HG03457 (cell line): Measurements from ENCODE around the gene IDH1.
"Not testable (repeated sequence)": the region's sequence is repeated elsewhere in the genome, so short reads cannot be mapped to it uniquely, and the experiment has no call there.

Experiments
- ATAC-seq: cut with Tn5 transposase; IDR thresholded peaks from one replicate; pipeline ENCODE4 v1.9.1; 2021; ENCODE audit warnings: moderate number of reproducible peaks; ENCODE audit not compliant: unreplicated experiment

Gene IDH1

DNA sequence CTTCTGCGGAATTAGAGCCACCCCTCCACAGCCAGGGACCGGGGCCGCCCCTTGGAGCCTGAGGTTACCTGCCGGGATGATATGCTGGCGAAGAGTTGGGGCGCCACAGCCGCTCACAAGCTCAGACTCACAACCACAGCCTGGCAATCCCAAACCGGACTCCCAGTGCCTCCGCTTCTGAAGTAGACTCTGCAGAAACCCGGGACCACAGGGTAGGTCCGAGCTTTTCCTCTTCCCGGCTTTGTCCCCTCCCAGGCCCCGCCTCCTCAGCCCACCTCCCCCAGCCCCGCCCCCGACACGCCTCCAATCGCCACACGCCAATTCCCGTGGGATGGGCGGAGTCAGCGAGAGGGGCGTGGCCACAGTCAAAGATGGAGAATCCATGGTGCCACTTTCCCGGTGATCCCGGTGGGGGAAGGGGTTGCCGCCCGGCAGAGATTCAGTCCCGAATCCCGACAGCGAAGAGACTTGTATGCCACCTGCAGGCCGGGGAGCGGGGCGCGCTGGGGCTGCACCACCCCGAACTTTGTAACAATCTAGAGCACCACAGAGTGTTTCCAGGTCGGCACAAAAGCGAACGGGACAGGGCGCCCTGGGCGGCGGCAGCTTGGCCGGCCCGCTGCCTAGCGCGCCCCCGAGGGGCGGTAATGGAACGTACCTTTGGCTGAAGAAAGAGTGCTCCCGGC, at the start of gene IDH1:
TSS of gene IDH1 (minus strand) at position 201 of the 686 bp plus-strand sequence. CDS start 3,520 bp downstream, outside the sequence.
- peak; percentile 70 for ATAC-seq

DNA sequence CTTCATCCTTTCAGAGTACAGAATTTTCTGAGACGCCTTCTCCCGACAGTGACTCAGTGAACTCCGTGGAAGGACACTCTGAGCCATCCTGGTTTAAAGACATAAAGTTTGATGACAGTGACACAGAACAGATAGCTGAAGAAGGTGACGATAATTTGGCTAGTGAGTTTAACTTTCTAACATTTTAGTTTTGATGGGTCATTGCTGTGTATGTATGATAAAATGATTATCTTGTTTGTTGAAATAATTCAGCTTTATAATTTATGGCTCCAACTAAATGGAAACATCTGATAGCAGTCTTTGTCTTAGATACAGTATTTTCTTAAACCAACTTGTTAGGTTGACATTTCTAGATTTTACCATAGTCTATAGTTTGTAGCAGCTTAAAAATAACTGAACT, 49.3 kb upstream of the IDH1 start:
- no peak for ATAC-seq

DNA sequence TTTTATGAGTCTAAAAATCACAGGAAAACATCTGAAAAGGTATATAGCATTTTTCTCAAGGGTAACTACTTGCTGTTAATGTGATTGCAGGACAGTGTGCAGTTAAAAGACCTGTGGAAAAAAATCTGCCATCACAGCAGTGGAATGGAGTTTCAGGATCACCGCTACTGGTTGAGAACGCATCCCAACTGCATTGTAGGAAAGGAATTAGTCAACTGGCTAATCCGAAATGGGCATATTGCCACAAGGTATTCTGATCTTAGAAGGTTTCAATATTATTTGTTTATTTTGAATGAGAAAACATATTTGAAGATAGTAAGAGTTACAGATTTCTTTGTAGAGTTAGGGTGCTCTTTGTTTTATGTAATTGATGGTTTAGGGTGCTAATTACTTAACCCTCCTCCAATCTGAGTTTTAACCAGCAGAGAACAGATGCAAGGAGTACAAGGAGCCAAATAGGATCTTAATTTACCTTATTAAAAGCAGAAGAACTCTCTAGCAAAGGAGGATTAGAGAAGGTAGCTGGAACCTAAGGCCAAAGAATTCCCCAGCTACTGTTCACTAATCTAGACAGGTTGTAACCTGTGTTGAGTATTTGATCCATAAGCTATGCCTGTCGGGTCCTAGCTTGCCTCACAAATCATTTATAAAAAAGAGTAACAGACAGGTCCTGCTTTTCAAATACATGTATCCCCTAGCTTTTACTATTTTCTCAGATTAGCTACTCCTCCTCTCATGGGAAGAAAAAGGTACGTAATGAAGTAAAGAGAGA, 46.2 kb upstream of the IDH1 start:
- ATAC-seq, result no peak

DNA sequence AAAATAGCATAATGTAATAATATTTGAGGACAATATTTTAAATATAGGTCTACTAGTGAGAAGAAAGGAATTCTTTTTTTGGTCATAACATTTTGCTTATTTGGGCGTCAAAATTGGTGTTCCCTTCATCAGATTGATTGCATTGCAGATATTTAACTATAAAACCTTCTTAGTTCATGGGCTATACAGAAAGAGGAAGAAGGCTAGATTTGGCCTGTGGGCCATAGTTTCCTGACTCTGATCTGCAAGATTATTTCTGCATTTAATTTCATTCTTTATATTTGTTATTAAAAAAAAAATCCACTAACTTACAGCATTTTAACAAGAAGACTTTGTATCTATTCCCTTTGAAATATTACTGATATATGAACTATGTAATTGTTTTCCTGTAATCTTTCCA, 43.1 kb upstream of the IDH1 start:
- ATAC-seq, result no peak

DNA sequence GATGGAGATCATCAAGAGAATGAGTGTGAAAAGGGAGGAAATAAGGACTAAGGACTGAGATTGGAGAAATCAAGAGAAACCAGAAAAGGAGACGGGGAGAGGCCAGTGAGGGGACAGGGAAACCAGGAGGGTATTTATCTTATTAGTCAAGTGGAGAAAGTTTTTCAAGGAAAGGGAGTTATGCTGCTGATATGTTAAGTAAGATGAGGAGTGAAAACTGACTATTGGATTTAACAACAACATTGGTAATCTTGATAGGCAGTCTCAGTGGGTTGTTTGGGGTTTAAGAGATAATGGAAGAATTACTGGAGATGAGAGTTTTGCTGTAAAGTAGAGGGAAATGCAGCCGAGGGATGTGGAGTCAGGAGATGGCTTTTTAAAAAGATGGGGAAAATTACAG, 41.7 kb upstream of the IDH1 start:
- no peak for ATAC-seq

DNA sequence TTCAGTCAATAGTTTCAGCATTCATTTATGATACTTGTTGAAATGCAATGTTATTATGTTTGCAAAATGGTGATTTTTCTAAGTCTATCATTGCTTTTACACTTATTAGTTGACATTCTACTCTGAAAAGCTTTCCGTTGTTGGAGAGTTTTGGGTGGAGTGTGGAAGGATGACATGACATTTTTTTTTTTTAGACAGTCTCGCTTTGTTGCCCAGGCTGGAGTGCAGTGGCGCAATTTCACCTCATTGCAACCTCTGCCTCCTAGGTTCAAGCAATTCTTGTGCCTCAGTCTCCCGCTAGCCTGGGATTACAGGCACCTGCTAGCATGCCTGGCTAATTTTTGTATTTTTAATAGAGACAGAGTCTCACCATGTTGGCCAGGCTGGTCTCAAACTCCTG, 41.0 kb upstream of the IDH1 start:
- ATAC-seq, result no peak

DNA sequence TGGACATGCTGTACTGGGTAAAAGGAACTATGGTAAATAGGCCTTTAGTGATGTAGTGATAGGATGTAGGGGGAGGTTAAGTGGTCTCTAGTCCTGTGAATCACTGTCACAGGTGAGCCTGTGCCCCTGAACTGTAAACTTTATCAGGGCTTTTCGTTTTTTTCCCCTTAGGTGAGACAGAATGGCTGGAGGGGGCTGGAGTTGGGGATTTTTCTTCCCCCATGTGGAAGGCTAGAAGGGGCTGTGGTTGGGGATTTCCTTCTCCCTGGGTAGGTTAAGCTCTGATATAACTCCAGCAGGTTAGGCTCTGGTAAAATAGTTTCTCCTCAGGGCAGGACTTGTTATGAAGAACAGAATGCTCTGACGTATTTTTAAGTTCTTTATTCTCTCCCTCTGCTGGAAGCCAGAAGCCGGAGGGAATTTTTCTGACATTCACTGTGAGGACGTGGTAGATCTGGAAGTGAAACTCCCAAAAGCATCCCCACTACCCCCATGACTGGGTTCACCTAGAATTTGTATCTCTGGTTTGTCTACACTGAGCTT, 39.7 kb upstream of the IDH1 start:
- no peak for ATAC-seq

DNA sequence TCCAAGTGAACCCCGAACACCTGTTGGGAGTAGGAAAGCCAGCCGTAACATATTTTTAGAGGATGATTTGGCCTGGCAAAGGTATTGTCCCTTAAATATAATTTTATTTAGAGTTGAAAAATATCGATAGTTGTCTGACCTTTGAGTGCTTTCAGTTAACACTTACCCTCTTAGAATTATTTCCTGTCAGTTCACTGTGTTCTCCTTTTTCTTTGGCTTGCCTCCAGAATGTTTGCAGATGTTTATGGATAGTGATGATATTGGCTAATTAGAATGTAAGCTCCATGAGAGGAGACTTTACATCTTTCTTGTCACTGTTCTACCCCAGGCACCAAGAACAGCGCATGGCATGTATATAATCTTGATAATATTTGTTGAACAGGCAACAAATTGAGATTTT, 31.0 kb upstream of the IDH1 start:
- no peak for ATAC-seq

DNA sequence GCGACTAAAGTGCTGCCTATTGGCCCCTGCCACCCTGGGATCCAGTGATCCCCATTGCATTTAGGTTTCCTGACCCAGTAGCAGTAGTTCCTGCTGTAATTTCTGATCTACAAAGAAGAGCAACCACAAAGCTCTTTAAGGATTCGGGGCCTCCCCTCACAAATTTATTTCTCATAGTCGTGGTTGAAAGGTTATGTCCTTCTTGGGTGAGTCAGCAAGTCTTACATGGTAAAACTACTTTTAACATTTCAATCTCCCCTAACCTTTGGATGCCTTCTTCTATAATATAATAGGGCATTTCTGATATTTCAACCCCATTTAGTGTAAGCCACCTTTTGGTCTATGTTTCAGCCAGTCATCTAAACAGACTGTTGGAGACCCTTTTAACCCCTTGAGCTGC, 26.1 kb upstream of the IDH1 start:
- ATAC-seq, result no peak

DNA sequence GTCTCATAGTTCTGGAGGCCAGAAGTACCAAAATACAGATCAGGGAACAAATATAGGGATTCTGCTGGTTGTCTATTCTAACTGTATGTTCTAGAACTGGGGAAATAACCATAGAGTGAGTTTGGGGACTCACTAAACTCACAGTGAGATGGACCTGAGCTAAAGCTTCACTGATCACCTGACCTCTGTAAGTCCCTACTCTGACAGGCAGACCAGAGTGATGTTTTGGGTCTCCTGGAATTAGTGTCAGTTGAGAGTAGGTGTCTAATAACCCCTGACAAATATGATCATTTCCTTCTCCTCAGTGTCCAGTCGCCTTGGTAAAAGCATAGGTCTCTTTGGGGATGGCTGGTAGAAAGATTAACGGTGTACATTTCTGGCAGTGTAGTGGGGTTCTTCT, 25.4 kb upstream of the IDH1 start:
- ATAC-seq, result no peak

DNA sequence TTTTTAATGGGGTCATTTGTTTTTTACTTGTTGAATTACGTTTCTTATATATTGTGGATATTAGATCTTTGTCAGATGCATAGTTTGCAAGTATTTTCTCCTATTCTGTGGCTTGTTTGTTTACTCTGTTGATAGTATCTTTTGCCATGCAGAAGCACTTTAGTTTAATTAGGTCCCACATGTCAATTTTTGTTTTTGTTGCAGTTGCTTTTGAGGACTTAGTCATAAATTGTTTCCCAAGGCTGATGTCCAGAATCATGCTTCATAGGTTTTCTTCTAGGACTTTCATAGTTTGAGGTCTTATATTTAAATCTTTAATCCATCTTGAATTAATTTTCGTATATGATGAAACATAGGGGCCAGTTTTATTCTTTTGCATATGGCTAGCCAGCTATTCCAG, 24.4 kb upstream of the IDH1 start:
- ATAC-seq, result no peak

DNA sequence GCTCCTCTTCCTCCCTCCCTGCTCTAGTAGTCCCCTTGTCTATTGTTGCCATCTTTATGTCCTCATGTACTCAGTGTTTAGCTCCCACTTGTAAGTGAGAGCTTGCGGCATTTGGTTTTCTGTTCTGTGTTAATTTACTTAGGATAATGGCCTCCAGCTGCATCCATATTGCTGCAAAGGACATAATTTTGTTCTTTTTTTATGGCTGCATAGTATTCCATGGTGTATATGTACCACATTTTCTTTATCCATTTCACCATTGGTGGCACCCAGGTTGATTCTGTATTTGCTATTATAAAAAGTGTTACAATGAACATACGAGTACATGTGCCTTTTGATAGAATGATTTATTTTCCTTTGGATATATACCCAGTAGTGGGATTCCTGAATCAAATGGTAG, 23.7 kb upstream of the IDH1 start:
- ATAC-seq, result no peak

DNA sequence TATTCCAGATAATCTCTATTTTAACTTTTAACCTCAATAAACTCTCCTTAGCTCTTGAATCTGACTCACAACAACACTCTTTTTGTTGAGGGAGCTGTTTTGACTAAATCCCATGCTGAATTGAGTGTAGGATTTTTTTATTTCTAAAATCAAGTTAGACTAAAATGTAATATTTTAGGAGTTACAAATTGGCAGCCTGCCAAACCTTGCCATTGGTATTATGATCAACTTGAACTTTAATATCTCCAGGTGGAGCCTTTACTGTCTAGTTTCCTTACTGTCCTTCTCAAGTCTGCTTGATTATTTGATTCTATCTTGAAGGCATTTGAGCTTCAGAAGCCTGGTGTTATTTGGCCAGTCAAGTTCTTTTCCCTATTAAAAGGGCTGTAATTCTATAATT, 19.9 kb upstream of the IDH1 start:
- no peak for ATAC-seq

DNA sequence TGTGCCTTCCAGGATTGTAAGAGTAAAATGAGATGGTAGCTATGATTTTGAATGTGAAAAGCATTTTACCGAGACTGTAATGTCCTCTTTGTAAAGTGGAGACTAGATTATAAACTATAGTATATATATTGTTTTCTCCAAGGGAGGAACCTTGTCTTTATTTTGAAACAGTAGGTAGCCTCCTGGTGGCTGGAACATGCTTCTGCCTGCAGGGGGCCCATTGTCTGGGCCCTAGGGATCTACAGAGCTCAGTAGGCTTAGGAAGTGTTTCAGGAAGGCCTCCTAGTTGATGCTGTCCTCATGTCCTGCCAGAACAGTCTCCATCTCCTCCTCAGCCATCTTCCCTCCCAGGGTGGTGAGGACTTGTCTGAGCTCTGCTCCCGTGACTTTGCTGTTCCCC, 14.2 kb upstream of the IDH1 start:
- no peak for ATAC-seq

DNA sequence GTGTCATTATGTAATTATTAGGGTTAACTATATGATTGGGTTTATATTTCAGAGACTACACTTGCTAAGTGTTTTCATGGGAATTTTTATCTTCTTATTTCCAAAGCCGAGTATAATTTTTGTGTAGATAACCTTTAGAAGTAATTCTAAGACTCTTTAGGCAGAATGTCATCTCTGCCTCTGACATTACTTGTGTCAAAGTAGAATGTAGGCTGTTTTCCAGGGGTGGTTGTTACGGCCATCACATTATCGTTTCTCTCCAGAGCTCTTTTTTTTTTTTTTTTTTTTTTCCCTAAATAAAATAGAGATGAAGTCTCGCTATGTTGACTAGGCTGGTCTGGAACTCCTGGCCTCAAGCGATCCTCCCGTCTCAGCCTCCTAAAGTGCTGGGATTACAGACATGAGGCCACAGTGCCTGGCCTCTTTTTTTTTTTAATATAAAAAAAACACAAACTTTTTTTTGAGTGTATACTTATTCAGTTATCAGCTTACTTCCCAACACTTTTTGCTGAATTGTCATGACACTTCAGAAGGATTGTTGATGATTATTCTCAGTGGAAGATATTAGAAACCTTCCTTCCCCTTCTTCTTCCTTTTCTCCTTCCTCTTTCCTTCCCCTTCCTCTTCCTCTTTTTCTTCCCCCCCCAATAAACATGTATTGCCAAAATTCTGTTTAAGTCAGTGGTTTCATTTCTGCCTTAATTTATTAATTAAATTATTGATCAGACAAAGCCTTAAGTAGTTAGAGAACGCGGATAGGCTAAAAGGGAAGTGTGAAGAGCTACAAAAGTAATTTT, 13.5 kb upstream of the IDH1 start:
- no peak for ATAC-seq

DNA sequence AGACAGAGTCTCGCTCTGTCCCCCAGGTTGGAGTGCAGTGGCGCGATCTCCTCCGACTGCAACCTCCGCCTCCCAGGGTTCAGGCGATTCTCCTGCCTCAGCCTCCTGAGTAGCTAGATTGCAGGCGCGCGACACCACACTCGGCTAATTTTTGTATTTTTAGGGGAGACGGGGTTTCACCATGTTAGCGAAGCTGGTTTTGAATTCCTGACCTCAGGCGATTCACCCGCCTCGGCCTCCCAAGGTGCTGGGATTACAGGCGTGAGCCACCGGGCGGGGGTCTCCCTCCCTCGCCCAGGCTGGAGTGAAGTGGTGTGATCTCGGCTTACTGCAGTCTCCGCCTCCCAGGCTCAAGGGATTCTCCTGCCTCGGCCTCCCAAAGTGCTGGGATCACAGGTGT, 12.7 kb upstream of the IDH1 start:
- ATAC-seq, result not testable (repeated sequence)

DNA sequence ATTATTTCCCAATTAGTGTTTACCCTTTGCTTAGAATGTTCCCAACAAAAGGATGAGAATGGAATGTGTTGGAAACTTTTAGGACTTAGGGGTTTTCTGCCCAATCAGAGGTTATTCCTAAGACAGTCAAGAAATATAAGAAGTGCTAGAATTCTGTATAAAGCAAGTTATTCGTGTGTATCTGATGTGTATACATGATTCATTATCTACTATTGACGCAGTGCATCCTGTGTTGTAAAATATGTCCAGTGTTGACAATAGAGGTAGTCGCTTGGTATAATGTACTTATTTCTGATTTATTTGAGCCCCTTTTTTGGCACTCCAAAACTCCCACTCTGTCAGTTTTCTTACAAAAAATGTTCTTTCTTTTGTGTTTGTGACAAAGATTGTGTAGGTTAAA, 12.1 kb upstream of the IDH1 start:
- ATAC-seq, result no peak

DNA sequence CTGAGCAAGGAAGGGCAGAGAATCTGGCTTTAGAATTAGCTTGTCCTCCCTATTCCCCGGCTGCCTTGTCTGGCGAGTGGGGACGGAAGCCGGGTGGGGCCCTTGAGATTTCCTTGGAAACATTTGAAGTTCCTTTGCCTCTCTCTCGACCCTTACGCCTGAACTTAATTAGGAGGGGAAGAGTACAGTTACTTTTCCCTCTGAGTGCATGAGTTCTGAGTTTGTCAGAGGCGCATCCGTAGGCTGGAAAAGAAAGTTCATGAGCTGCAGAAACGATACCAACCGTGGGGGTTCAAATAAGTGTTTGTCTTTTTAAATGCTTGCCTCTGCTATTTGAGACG, 11.7 kb upstream of the IDH1 start:
- peak; percentile 6 for ATAC-seq

DNA sequence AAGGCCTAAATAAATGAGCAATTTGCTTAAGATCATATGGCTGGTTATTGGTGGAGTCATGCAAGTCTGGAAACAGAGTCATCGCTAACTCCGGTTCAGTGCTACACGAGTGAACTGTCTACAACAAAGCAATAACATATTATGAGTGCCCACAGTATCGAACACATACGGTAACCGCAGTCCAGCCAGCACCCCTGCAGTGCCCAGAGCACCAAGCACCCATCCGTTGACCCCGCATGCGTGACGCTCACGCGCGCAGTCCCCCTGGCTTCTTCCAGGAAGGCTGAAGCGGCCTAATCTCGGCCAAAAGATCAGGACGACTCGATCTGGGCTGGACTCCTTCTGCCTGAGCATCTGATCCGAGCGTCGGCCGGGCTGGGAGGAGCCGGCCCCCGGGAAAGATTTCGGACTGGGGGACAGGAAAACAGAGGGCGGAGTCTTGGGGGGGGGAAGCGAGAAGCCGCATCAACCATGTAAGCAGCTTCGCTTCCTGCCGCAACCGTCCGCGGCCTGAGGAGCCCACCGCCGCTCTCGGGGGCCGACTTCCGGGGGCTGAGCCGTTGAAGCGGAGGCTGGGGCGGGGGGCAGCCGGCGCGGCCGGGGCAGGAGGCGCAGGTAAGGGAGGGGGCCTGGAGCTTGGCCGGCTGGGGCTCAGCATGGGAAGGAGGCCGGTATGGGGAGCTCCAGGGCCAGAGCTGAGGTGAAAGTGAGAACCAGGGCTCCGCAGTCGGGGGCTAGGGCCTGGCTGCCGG, 11.1 kb upstream of the IDH1 start, which contains the start of gene PIKFYVE:
TSS of gene PIKFYVE (plus strand) at position 455 of the 752 bp plus-strand sequence. CDS start 5,265 bp downstream, outside the sequence.
- ATAC-seq, result peak; percentile 82

DNA sequence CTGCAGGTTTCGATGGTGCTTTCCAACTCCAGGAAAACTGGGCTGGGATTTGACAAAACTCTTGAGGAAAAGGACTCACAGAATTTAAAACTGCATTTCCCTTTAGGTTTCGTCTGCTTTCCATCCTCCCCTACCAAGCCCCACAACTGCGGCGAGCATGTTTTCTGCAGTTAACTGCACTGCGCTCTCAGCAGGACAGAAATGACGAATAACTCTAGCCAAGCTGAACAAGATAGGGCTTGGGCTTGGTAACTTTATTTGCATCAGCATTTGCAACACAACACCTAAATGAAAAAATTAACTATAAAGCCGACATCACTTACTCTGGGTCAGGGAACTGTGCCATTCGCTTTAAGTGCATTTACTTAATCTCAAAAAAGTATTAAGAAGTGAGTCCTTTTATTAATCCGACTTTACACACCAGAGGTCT, 10.5 kb upstream of the IDH1 start:
- peak; percentile 39 for ATAC-seq
